GM23338 (cell line): Measurements from ENCODE around the gene ZNF646. TPM values are rescaled to one million over a fixed set of nuclear protein-coding genes. Genes with fewer than 3 reads are reported as not detected.

Experiments
- ATAC-seq: fragments of 200-7000 bp; cut with Tn5 transposase; 3 replicates; pipeline ENCODE4 v1.9.1; 2020
- DNase-seq: peaks from one replicate; pipeline ENCODE4 v3.0.0-alpha.2; 2015; ENCODE audit warnings: low spot score
- H2AFZ ChIP-seq: fragments of 200-600 bp; sonication (generic); 2 replicates; pipeline ENCODE4 v1.8.0; 2016; ENCODE audit warnings: antibody characterized with exemption, mild to moderate bottlenecking, moderate library complexity
- H3F3A ChIP-seq: fragments of 200-600 bp; sonication (generic); replicated peaks from 2 replicates; pipeline ENCODE4 v1.8.0; 2017; ENCODE audit warnings: antibody characterized with exemption, mixed run types, low read depth
- H3K27ac ChIP-seq: fragments of 200-600 bp; sonication (generic); 2 replicates; pipeline ENCODE4 v1.6.1; 2016; ENCODE audit warnings: low read depth
- H3K27me3 ChIP-seq: fragments of 200-600 bp; sonication (generic); 2 replicates; pipeline ENCODE4 v1.8.0; 2016; ENCODE audit warnings: mild to moderate bottlenecking, mixed run types, moderate library complexity; ENCODE audit not compliant: insufficient read depth
- H3K36me3 ChIP-seq: fragments of 200-600 bp; sonication (generic); 2 replicates; pipeline ENCODE4 v1.8.0; 2016; ENCODE audit warnings: mild to moderate bottlenecking; ENCODE audit not compliant: insufficient read depth
- H3K4me1 ChIP-seq: fragments of 200-600 bp; sonication (generic); 2 replicates; pipeline ENCODE4 v1.8.0; 2016; ENCODE audit warnings: mild to moderate bottlenecking, moderate library complexity; ENCODE audit not compliant: insufficient read depth
- H3K4me2 ChIP-seq: fragments of 200-600 bp; sonication (generic); 2 replicates; pipeline ENCODE4 v1.7.1; 2017; ENCODE audit warnings: mixed run types
- H3K4me3 ChIP-seq: fragments of 200-600 bp; sonication (generic); 2 replicates; pipeline ENCODE4 v1.6.1; 2016; ENCODE audit warnings: mixed run types
- H3K79me2 ChIP-seq: fragments of 200-600 bp; sonication (generic); replicated peaks from 2 replicates; pipeline ENCODE4 v1.8.0; 2017; ENCODE audit warnings: mild to moderate bottlenecking; ENCODE audit not compliant: insufficient read depth
- H3K9me2 ChIP-seq: fragments of 200-600 bp; sonication (generic); 2 replicates; pipeline ENCODE4 v1.8.0; 2017; ENCODE audit not compliant: insufficient read depth
- H4K20me1 ChIP-seq: fragments of 200-600 bp; sonication (generic); replicated peaks from 2 replicates; pipeline ENCODE4 v1.8.0; 2017; ENCODE audit warnings: mild to moderate bottlenecking; ENCODE audit not compliant: insufficient read depth
- H3K27ac Mint-ChIP-seq: 2 replicates; pipeline ENCODE4 v1.8.0; 2020; ENCODE audit warnings: inconsistent platforms, mild to moderate bottlenecking, moderate library complexity, mixed read lengths
- H3K27me3 Mint-ChIP-seq: 3 replicates; pipeline ENCODE4 v1.8.0; 2022; ENCODE audit warnings: low read depth, mild to moderate bottlenecking, moderate library complexity, mixed read lengths, inconsistent platforms; ENCODE audit not compliant: insufficient read depth, poor library complexity
- H3K36me3 Mint-ChIP-seq: 3 replicates; pipeline ENCODE4 v1.8.0; 2021; ENCODE audit warnings: low read depth, mild to moderate bottlenecking, inconsistent platforms, moderate library complexity, mixed read lengths
- H3K4me1 Mint-ChIP-seq: 3 replicates; pipeline ENCODE4 v1.8.0; 2020; ENCODE audit warnings: mild to moderate bottlenecking, inconsistent platforms, mixed read lengths
- H3K4me3 Mint-ChIP-seq: 3 replicates; pipeline ENCODE4 v1.8.0; 2021; ENCODE audit warnings: moderate library complexity, mild to moderate bottlenecking, inconsistent platforms, mixed read lengths
- H3K9me3 Mint-ChIP-seq: 3 replicates; pipeline ENCODE4 v1.8.0; 2020; ENCODE audit warnings: moderate library complexity, mild to moderate bottlenecking, inconsistent platforms, mixed read lengths
- CTCF ChIP-seq, 2 experiments: fragments of 200-600 bp in 1 of 2; sonication (generic) in 1 of 2; conservative IDR thresholded peaks; 2 replicates each; pipeline versions ENCODE4 v1.5.1 to v1.6.1; 2016 to 2017; ENCODE audit warnings: antibody characterized with exemption in 2 of 2, low read depth in 2 of 2, mild to moderate bottlenecking in 2 of 2, moderate library complexity in 1 of 2
- ETS1 ChIP-seq: IDR thresholded peaks from 2 replicates; pipeline ENCODE4 v1.6.1; 2016; ENCODE audit warnings: antibody characterized with exemption
- REST ChIP-seq: IDR thresholded peaks from one replicate; pipeline ENCODE4 v1.6.1; 2018; ENCODE audit warnings: antibody characterized with exemption; ENCODE audit not compliant: unreplicated experiment
- ZNF114 ChIP-seq: fragments of 250-450 bp; sonication (Bioruptor Pico); IDR thresholded peaks from 2 replicates; pipeline ENCODE4 v1.5.0; 2020; ENCODE audit warnings: mild to moderate bottlenecking, moderate library complexity
- ZNF462 ChIP-seq: fragments of 250-450 bp; sonication (Bioruptor Pico); IDR thresholded peaks from 2 replicates; pipeline ENCODE4 v1.5.0; 2020; ENCODE audit warnings: mild to moderate bottlenecking, moderate library complexity
- polyA plus RNA-seq: library from polyadenylated mRNA; unstranded; fragments of >200 nt; fragmentation: Nextera tagmentation; extraction: Ambion mirVana; gene quantifications from 2 replicates; pipeline ENCODE4 v1.2.1, GENCODE V29; 2016
- total RNA-seq: library from RNA; depleted of rRNA; stranded (reverse); fragments of >200 nt; shearing (Covaris generic); gene quantifications from 2 replicates; pipeline ENCODE4 v1.2.3, GENCODE V29; 2014

ZNF646 gene
- total and polyA plus RNA-seq, 2 experiments from 2014 or later, result 6.3 to 29.3 TPM

GRCh38 chr16:31076319-31076718 is 2.1 kb downstream of the ZNF646 start:
- peaks cover 38% of the 10 kb centered on the region for H3K79me2 ChIP-seq
- H3K4me1 Mint-ChIP-seq, result peaks cover 19% of the 10 kb centered on the region

More at GRCh38 chr16:31076319-31076718, 2.1 kb downstream of the ZNF646 start:
- Mint-ChIP-seq H3K27me3 (peaks cover 8% of the 10 kb centered on the region), H3K36me3 (peaks cover 50% of the 10 kb centered on the region), H3K9me3 (no peaks in the 10 kb centered on the region; the same call in 2 of the 3 replicates), H3K4me3 (peak overlapping the region; percentile 92), H3K27ac (no peak overlapping the region)
- Histone ChIP-seq H3K27me3 (no peaks in the 10 kb centered on the region), H3F3A (no peaks in the 10 kb centered on the region), H3K36me3 (peaks cover 7% of the 10 kb centered on the region; the same call in 1 of the 2 replicates), H4K20me1 (no peaks in the 10 kb centered on the region; the same call in 1 of the 2 replicates), H3K27ac (no peak overlapping the region), H2AFZ (no peak overlapping the region), H3K9me2 (no peaks in the 10 kb centered on the region), H3K4me3 (no peak overlapping the region), H3K4me2 (no peak overlapping the region), H3K4me1 (peaks cover 14% of the 10 kb centered on the region)
- no peak for DNase-seq
- TF ChIP-seq ZNF114 (no peak), CTCF (conservative IDR thresholded peaks at IDR 0.05; ENCODE audit: low read depth in 2 of 2) (no peak), ZNF462 (CRISPR knock-in tag) (no peak), ETS1 (no peak), REST (no peak)
- no peak for ATAC-seq
